ENCODE measurements around the gene TTC38. TPM values are rescaled to one million over a fixed set of nuclear protein-coding genes. Genes with fewer than 3 reads are reported as not detected.

TTC38 gene
- total and polyA plus RNA-seq, 2 donors from 2014 or later: 41.3 to 100 TPM

DNA sequence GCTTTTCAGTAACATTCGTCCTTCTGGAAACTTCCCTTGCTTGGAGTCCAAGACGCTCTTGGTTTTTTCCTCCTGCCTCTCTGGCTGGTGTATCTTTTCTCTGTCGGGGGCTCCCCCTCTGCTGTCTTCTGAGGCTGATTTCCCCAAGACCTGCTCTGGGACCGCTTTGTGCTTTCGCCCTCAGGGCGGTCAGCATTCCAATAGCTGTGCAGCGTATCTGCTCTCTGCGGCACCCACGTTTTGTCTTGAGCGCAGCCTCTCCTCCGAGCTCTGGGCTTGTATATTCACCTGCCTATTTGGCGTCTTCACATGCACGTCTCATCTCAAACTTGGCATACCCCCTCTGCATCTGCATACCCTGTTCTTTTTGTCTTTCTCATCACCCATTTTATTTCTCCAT, 31.3 kb downstream of the TTC38 start:
- intact Hi-C loops (cut with DNase I): no loop called here
- TF ChIP-seq, protein P1, sequence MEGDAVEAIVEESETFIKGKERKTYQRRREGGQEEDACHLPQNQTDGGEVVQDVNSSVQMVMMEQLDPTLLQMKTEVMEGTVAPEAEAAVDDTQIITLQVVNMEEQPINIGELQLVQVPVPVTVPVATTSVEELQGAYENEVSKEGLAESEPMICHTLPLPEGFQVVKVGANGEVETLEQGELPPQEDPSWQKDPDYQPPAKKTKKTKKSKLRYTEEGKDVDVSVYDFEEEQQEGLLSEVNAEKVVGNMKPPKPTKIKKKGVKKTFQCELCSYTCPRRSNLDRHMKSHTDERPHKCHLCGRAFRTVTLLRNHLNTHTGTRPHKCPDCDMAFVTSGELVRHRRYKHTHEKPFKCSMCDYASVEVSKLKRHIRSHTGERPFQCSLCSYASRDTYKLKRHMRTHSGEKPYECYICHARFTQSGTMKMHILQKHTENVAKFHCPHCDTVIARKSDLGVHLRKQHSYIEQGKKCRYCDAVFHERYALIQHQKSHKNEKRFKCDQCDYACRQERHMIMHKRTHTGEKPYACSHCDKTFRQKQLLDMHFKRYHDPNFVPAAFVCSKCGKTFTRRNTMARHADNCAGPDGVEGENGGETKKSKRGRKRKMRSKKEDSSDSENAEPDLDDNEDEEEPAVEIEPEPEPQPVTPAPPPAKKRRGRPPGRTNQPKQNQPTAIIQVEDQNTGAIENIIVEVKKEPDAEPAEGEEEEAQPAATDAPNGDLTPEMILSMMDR (IDR thresholded peaks at IDR 0.05; ENCODE audit: borderline replicate concordance, extremely low read depth, insufficient read depth): no peak
- FAIRE-seq (no peak), DNase-seq (peak in 1 of 5 donors; percentile 48)
- Histone ChIP-seq H3K4me1 (ENCODE audit: control insufficient read depth in 2 of 3, insufficient read depth in 2 of 3, low read depth in 1 of 3, low read length in 3 of 3) (peaks cover 0 to 6% (median 6%) of the 10 kb centered on the region in 3 donors), H3K27ac (ENCODE audit: low read depth in 2 of 2, low read length in 2 of 2) (no peak overlapping the region), H3K4me3 (ENCODE audit: low read length in 3 of 3) (no peak overlapping the region), H3K9ac (ENCODE audit: low read length in 3 of 3) (no peak overlapping the region), H3K9me3 (ENCODE audit: control insufficient read depth in 2 of 3, insufficient read depth in 1 of 3, low read length in 3 of 3) (no peaks in the 10 kb centered on the region), H3K27me3 (ENCODE audit: control insufficient read depth, insufficient read depth, low read length) (no peaks in the 10 kb centered on the region), H3K36me3 (ENCODE audit: control insufficient read depth in 2 of 3, insufficient read depth in 3 of 3, low read length in 3 of 3) (no peaks in the 10 kb centered on the region)

DNA sequence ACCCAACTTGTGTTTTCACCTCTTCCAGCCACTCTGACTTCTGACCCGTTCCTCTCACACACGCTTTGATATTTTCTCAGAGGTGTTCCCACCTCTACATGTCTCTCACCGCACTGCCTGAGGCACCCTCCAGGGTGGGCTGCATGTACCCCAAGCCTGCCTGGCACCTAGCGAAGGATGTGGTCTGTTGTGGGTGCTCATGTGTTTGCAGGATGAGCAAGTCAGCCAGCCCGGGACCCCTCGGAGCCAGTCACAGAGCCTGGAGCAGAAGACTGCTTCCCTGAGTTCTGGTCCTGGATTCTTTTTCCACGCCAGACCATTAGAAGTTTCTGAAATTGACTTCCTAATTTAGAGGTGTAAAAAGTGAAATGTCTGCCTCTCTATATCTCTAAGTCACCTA, 32.7 kb downstream of the TTC38 start:
- H3K4me3 ChIP-seq (ENCODE audit: low read length in 3 of 3): no peak overlapping the region
- intact Hi-C loops (cut with DNase I): loop anchor here (10.0 kb wide), 1 partner anchor 306 kb away; no protein-coding TSS in a partner anchor
- no peaks in the 10 kb centered on the region for H3K27me3 ChIP-seq (ENCODE audit: control insufficient read depth, insufficient read depth, low read length)
- peak in 1 of 5 donors; percentile 52 for DNase-seq
- no peaks in the 10 kb centered on the region for H3K9me3 ChIP-seq (ENCODE audit: control insufficient read depth in 2 of 3, insufficient read depth in 1 of 3, low read length in 3 of 3)
- H3K27ac ChIP-seq (ENCODE audit: low read depth in 2 of 2, low read length in 2 of 2): no peak overlapping the region
- peaks cover 0 to 6% (median 6%) of the 10 kb centered on the region in 3 donors for H3K4me1 ChIP-seq (ENCODE audit: control insufficient read depth in 2 of 3, insufficient read depth in 2 of 3, low read depth in 1 of 3, low read length in 3 of 3)
- no peak for FAIRE-seq
- no peak overlapping the region for H3K9ac ChIP-seq (ENCODE audit: low read length in 3 of 3)
- H3K36me3 ChIP-seq (ENCODE audit: control insufficient read depth in 2 of 3, insufficient read depth in 3 of 3, low read length in 3 of 3): no peaks in the 10 kb centered on the region
- TF ChIP-seq, protein P1 (IDR thresholded peaks at IDR 0.05; ENCODE audit: borderline replicate concordance, extremely low read depth, insufficient read depth): no peak

DNA sequence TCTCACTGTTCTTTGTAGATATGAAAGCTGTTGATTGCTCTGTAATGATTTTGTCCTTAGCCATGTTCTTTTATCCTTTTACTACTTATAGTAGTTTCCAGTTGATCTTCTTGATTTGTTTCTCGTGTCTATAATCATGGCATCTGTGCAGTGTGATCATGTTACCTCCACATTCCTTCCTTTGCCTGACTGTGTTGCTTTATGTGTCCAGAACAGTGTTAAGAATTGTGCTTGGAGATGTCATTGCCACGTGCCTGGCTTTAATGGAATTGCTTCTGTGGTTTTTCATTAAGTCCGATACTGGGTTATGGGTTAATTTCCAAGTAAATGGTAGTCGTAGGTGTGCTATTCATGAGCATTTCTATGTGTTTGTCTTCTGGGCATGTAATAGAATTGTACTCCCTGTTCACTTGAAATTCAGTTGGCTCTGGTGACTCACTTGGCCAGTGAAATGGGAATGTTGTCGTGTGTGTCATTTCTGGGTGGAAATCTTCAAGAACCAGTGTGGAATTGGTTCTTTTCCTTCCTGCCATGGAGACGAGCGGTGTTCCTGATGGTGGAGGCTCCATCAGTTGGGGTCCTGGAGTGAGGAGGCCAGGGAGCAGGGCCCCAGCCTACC, 35.6 kb downstream of the TTC38 start:
- Histone ChIP-seq H3K4me1 (ENCODE audit: control insufficient read depth in 2 of 3, insufficient read depth in 2 of 3, low read depth in 1 of 3, low read length in 3 of 3) (no peaks in the 10 kb centered on the region), H3K9me3 (ENCODE audit: control insufficient read depth in 2 of 3, insufficient read depth in 1 of 3, low read length in 3 of 3) (no peaks in the 10 kb centered on the region), H3K36me3 (ENCODE audit: control insufficient read depth in 2 of 3, insufficient read depth in 3 of 3, low read length in 3 of 3) (no peaks in the 10 kb centered on the region), H3K9ac (ENCODE audit: low read length in 3 of 3) (no peak overlapping the region), H3K4me3 (ENCODE audit: low read length in 3 of 3) (no peak overlapping the region), H3K27me3 (ENCODE audit: control insufficient read depth, insufficient read depth, low read length) (no peaks in the 10 kb centered on the region), H3K27ac (ENCODE audit: low read depth in 2 of 2, low read length in 2 of 2) (no peak overlapping the region)
- TF ChIP-seq, protein P1 (IDR thresholded peaks at IDR 0.05; ENCODE audit: borderline replicate concordance, extremely low read depth, insufficient read depth): no peak
- DNase-seq (no peak), FAIRE-seq (no peak)
- intact Hi-C loops (cut with DNase I): loop anchor here (10.0 kb wide), 1 partner anchor 309 kb away; no protein-coding TSS in a partner anchor
